HG02588 (cell line): ENCODE measurements around the gene TMEM266.

Experiments
- ATAC-seq: cut with Tn5 transposase; IDR thresholded peaks from one replicate; pipeline ENCODE4 v1.9.1; 2021; ENCODE audit warnings: mild to moderate bottlenecking, moderate library complexity; ENCODE audit not compliant: unreplicated experiment

Gene TMEM266

DNA sequence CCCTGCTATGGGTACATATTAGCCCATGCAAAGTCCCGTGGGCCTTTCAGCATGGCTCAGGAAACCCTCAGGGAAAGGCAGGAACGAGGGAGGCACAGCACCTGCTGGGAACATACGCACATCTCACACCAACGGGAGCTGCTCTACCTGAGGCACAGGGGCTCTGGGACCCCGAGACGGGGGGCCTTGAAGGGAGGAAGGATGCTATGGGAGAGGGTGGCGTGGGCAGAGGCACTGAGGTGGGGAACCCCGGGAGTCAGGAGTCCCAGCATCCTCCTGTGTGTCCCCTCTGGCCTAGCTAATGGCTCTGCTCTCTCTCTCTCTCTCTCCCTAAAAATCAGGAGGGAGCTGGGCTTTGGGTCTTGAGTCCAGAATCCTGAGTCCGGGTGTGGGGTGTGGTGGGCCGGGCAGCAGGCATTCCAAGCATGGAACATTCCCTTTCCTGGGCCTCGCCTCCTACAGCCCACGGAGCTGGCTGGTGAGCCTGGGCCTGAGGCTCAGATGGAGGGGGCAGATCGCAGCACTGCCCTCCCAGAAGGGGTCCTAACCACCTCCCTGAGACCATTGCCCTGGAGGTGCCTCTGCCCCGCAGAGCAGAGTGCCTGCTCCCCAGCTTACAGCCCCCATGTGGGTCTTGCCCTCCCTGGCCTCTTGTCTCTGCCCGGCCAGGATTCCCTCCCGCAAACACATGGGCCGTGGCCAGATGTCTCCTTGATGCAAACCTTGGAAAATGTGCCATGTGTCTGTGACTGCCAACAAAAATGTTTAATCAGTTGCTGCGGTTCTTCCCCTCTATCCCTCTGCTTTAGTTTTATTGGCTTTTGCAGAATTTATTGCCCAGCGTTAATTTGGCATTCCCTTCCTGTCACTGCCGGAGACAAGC, 101.6 kb downstream of the TMEM266 start:
- ATAC-seq, result no peak

DNA sequence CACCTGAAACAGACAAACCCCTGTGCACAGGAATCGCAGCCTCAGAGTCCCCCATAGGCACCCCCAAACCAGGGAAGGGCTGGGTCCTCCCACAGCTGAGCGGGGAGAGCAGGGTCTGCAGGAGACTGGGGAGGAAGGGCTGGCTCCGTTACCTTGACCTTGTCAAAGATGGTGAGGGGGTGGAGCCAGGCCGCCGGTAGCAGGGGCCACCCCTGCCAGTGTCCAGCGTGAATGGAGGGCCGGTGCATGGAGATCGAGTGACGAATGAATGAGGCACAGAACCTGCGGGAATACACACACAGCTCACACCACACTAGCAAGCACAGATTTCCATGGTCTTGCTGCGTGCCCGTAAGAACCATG, 102.2 kb downstream of the TMEM266 start:
- ATAC-seq, result no peak

- no peak for ATAC-seq
These were observed 103.1 kb downstream of the TMEM266 start for GRCh38 chr15:76162784-76163456.

DNA sequence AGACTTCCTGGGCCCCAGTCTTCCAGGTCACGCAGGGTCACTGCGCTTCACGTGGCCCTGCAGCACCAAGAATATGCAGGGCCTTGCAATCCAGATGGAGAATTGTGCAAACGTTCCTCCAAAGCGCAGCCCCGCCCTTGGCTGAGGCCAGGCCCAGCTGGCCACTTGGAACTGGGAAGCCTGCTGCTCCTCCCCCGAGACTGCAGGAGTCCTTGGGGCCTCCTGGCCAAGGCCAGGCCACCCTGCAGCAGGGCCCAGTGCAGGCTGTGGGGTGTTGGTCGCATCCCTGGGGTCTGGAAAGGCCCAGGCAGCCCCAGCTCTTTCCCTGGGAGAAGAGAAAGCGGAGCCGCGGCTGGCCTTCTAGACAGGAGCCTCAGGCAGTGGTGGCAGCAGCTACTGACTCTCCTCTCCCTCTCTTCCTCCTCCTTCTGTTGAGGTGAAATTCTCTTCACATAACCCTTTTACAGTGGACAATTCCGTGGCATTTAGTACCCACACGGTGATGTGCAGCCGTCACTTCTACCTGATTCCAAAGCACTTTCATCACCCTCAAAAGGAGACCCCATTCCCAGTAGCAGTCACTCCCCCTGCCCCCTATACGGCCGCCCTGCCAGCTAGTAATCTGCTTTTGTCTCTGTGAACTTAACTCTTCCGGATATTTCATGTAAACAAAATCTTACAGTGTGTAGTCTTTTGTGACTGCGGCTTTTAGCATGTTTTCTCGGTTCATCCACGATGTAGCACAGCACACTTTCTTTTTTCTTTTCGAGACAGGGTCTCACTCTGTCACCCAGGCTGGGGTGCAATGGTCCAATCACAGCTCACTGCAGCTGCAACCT, 103.9 kb downstream of the TMEM266 start:
- ATAC-seq, result no peak

GRCh38 chr15:76164602-76165001, 104.8 kb downstream of the TMEM266 start:
- no peak for ATAC-seq

GRCh38 chr15:76165951-76166350, 106.2 kb downstream of the TMEM266 start:
- ATAC-seq, result no peak

GRCh38 chr15:76168237-76168984, 108.6 kb downstream of the TMEM266 start:
- ATAC-seq, result no peak

GRCh38 chr15:76169018-76169417, 109.2 kb downstream of the TMEM266 start:
- ATAC-seq, result no peak

DNA sequence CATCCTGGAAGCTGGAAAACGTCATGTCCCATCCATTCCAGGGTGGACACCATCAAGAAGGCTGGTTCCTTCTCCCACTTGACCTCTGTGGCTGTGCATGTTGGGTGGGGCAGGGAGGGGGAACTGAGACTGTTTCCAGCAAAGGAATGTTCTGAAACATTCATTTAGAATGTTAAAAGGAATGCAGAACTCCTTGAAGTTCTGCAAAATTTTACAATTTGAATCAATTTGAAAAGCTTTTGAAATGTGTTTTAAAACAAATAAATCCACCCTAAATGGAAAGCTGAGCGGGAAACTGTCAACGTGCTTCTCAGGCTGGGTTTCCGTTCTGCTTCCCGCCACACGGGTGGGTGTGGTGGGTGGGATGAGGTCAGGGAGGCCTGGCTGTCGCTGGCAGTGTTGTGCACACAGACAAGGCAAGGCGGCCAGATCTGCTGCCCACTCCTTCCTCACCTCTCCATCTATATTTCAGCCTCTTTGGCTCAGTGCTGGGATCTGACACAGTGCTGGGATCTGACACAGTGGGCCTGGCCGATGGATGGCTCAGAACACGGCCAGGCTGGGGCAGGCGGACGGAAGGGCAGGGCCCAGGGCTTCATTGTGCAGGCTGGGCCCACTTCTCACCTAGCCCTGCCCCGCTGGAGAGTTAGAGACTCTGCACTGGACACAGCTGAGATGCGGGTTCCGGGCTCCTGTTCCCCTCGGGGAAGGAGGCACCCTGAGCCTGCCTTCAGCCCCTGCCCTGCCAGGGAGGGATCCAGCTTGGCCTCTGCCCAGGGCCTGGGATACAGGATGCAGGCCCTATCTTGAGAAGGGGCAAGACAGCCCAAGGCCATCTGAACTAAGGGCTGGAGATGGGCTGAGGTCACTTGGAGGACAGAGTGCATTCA, 110.4 kb downstream of the TMEM266 start:
- ATAC-seq, result no peak

GRCh38 chr15:76172782-76173181, 113.0 kb downstream of the TMEM266 start:
- no peak for ATAC-seq

GRCh38 chr15:76173317-76173834, 113.6 kb downstream of the TMEM266 start:
- ATAC-seq, result no peak

DNA sequence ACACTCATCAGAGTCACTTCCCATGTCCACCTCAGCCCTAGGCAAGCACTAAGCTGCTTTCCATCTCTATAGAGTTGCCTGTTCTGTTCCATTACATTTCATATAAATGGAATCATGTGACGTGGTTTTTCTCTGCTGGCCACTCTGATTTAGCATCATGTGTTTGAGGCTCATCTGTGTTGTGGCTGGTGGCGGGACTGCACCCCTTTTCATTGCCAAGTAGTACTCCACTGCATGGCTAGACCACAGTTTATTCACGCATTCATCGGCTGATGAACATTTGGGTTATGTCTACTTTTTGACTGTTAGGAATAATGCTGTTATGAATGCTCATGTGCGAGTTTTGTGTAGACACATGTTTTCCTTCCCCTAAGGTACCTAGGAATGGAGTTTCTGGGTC, 114.9 kb downstream of the TMEM266 start:
- no peak for ATAC-seq

DNA sequence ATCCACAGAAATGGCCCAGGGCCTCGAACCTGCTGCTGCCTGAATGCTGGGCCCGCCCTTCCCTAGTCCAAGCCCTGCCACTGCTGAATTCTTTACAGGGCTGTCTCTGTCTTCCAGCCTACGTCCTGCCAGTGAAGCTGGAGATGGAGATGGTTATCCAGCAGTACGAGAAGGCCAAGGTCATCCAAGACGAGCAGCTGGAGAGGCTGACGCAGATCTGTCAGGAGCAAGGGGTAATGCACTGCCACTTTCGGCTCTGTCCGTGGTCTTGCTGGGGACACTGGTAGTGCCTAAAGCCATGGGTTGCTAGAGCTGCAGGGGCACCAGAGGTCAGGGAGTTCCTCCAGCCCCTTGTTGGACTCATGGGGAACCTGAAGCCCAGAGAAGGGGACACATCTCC, 115.7 kb downstream of the TMEM266 start:
- ATAC-seq, result no peak

DNA sequence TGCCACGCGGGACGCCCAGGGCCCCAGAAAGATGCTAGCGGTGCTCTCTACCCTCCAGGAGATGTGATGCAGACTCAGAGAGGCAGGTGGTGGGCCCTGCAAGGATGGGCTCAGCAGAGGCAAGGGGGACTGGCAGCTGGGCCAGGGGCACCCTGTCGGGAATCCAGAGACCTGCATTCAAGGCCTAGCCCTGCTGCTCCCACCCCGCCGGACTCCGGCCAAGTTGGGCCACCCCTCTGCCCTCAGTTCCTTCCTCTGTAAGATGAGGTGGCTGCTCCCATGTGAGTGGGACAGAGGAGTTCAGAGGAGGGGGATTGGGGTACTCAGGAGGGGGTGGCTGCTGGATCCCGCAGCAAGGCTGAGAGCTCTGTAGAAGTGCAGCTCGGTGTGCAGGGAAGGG, 116.3 kb downstream of the TMEM266 start:
- no peak for ATAC-seq

- no peak for ATAC-seq
These were observed 116.8 kb downstream of the TMEM266 start for GRCh38 chr15:76176487-76177085.

DNA sequence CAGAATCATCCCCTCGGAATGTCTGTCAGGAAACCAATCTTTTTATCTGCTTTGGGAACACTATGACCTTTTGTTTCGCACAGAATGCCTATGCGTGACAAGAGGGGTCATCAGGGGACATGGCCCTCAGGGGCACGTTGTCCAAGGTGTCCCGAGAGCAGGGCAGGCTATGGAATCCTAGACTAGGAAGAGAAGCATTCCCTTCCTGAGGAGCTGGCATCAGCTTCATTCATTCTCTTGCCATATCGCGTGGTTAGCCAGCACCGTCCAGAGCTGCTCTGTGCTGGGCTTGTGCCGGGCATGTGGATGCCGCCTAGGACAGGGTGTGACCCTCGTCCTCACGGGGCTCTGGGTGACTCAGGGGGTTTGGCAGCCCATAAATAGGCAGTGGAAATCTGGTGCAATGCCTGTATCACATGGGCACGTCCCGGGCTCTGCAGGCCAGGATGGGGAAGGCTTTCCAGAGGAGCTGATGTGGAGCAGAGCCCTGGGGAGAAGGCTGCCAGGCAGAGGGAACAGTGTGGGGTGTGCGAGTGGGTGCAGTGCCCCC, 117.8 kb downstream of the TMEM266 start:
- ATAC-seq, result no peak

- ATAC-seq, result no peak
These were observed 118.7 kb downstream of the TMEM266 start for GRCh38 chr15:76178296-76179000.

- ATAC-seq, result no peak
These were observed 119.2 kb downstream of the TMEM266 start for GRCh38 chr15:76179023-76179422.
